ENCODE measurements around the gene ECM1.

ECM1 gene

DNA sequence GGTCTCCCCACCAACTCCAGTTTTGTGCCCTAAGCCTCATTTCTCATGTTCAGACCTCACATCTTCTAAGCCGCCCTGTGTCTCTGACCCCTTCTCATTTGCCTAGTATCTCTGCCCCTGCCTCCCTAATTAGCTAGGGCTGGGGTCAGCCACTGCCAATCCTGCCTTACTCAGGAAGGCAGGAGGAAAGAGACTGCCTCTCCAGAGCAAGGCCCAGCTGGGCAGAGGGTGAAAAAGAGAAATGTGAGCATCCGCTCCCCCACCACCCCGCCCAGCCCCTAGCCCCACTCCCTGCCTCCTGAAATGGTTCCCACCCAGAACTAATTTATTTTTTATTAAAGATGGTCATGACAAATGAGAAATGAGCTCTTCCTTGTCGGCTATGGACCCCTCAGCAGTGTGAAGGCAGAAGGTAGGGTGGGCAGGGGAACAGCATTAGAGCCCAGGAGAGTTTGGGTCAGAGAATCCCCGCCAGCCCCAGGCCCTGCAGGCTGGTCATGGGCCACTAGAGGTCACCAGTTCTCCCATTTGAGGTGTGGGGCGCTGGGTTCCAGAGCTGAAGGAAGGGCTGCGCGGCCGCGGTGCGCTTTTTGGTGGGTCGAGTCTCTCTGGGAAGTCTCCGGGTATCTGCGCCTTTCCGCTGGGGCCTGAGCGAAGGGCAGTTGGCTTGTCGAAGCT is 52.8 kb downstream of the ECM1 start:
- POLR2A ChIA-PET (ENCODE audit: low non-redundant PET), result interaction anchor here (0.6 to 1.7 kb wide), 4 partner anchors 10 to 69 kb away, joined by 3 to 7 read pairs (median 4); partner anchors contain the start of genes ENSA and MCL1
- CTCF ChIA-PET, result interaction anchor here (0.5 to 2.9 kb wide), 24 partner anchors 9 to 676 kb away, joined by 3 to 15 read pairs (median 4); partner anchors contain the start of genes ENSA and GOLPH3L
- DNase-seq (ENCODE audit: low spot score), result peak; percentile 76
- TF ChIP-seq, protein P1, sequence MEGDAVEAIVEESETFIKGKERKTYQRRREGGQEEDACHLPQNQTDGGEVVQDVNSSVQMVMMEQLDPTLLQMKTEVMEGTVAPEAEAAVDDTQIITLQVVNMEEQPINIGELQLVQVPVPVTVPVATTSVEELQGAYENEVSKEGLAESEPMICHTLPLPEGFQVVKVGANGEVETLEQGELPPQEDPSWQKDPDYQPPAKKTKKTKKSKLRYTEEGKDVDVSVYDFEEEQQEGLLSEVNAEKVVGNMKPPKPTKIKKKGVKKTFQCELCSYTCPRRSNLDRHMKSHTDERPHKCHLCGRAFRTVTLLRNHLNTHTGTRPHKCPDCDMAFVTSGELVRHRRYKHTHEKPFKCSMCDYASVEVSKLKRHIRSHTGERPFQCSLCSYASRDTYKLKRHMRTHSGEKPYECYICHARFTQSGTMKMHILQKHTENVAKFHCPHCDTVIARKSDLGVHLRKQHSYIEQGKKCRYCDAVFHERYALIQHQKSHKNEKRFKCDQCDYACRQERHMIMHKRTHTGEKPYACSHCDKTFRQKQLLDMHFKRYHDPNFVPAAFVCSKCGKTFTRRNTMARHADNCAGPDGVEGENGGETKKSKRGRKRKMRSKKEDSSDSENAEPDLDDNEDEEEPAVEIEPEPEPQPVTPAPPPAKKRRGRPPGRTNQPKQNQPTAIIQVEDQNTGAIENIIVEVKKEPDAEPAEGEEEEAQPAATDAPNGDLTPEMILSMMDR (conservative IDR thresholded peaks at IDR 0.05; ENCODE audit: low read depth), result peak; percentile 86
- peak overlapping the region; percentile 100 for H3K27ac ChIP-seq

DNA sequence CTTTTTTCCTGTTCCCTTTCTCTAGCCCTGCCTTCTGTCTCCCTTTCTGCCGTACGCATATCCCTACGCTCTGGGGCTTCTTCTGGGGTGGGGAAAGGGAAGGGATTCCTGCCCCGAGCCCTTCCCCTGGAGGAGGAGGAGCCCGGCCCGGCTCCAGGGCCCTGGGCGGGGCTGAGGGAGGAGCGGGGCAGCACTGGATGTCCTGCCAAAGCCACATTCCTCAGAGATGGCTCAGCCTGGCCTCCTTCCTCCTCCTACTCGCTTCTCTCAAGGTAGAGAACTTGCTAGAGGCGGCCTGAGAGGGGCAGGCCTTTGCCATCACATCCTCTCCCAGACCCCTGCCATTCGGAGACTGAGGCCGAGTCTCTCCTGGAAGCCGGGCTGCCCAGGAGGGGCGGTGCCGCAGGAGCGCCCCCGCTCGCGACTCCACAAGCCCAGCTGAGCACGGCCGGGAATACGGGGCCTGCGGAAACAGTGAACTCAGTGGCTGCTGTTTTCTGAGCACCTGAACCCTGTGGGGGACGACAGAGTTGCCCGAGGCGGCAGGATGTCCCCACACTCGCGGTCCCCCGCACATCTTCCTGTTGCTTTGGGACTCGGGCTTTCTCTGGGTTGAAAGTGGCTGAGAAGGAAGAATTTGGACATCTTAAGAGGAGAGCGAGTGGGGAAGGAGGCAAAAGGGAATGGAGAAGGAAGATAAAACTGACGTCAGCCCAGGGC is 53.5 kb downstream of the ECM1 start:
- ChIA-PET CTCF (interaction anchor here (0.5 to 2.9 kb wide), 15 partner anchors 10 to 676 kb away, joined by 3 to 15 read pairs (median 4); partner anchors contain the start of genes ENSA and GOLPH3L), POLR2A (ENCODE audit: low non-redundant PET) (interaction anchor here (0.6 to 2.3 kb wide), 7 partner anchors 10 to 68 kb away, joined by 3 to 10 read pairs (median 4); partner anchors contain the start of genes ENSA and MCL1)
- DNase-seq (ENCODE audit: low spot score), result peak; percentile 95
- H3K27ac ChIP-seq, result peak overlapping the region; percentile 100
- TF ChIP-seq, protein P1 (conservative IDR thresholded peaks at IDR 0.05; ENCODE audit: low read depth), result peak; percentile 60

DNA sequence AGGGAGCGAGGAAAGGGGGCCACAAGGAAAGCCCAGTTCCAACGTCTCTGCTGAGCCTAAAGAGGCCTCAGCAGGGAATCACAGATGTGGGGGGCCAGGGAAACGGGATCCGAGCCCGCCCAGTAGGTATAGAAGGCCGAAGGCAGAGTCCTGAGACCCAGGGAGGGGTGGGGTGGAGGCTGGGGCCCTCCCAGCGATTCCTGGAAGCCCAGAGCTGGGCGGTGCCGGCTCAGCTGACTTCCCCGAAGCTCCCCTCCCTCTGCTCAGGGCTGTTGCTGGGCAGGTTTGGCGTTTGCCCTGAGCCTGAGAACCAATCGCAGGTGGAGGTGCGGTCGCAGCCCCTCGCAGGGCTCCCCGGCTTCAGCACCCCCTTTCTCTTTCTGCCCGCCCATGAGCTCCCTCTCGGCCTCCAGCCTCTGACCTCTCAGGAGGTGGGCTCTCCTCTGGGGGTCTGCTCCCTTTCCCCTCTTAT is 54.1 kb downstream of the ECM1 start:
- ChIA-PET CTCF (interaction anchor here (1.4 to 1.6 kb wide), 2 partner anchors 9 to 87 kb away, joined by 7 read pairs; no protein-coding TSS in a partner anchor), POLR2A (ENCODE audit: low non-redundant PET) (interaction anchor here (0.7 to 2.3 kb wide), 3 partner anchors 11 to 59 kb away, joined by 3 to 10 read pairs (median 4); partner anchors contain the start of gene MCL1)
- peak; percentile 88 for DNase-seq (ENCODE audit: low spot score)
- H3K27ac ChIP-seq, result peak overlapping the region; percentile 100
- TF ChIP-seq, protein P1 (conservative IDR thresholded peaks at IDR 0.05; ENCODE audit: low read depth), result no peak

DNA sequence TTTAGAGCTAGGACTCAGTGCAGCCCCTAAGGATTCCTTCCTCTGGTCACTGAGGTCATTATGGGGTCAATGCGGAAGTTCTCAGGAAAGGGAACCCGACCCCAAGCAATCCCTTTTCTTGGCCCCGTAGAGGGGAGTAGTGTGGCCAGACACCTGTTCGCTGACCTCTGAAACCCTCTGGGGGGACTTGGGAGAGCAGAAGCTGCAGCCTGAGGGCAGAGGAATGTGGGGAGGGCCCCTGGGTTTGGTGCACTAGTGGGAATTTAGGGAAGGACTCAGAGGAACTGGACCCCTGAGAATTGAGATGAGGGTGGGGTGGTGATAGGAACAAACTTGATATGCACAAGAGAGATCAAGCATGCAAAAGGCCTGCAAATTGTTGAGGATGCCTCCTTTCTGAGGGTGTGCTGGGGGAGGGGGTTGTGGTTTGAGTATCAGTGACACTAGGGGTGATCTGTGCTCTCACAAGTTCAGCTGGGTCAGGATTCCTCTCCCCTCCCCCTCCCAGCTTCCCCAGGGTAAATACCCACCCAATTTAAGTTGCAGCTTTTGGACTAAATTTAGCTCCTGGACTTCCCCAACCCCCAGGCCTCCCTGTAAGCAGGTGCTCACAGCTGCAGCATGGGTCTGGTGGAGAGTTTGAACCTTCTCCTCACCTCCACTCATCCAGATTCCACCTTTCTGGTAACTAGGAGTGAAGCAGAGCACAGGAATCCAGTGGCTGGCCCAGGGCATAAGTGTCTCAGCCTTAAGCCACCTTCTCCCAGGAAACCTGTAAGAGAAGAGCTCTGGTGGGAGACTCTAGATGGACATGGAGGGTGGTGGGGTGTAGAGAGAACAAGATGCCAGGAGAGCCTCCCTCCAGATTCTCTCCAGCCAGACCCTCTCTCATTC is 54.8 kb downstream of the ECM1 start:
- ChIA-PET POLR2A (ENCODE audit: low non-redundant PET) (interaction anchor here (1.2 to 2.3 kb wide), 2 partner anchors 11 to 17 kb away, joined by 4 to 10 read pairs; partner anchors contain the start of gene MCL1), CTCF (interaction anchor here (1.6 kb wide), 1 partner anchor 251 kb away, joined by 3 read pairs; no protein-coding TSS in a partner anchor)
- peak overlapping the region; percentile 100 for H3K27ac ChIP-seq
- no peak for DNase-seq (ENCODE audit: low spot score)
- TF ChIP-seq, protein P1 (conservative IDR thresholded peaks at IDR 0.05; ENCODE audit: low read depth), result no peak
